ENCODE data around the gene ASPA. TPM values are rescaled to one million over a fixed set of nuclear protein-coding genes. Genes with fewer than 3 reads are reported as not detected.

Gene ASPA
- total and polyA plus RNA-seq, 12 donors, result 0.26 to 2.9 (median 1.5) TPM

GRCh38 chr17:3501344-3501743, 25.5 kb downstream of the ASPA start:
- intact Hi-C loops (cut with DNase I), result no loop called here
- Histone ChIP-seq H3K27me3 (no peaks in the 10 kb centered on the region), H3K36me3 (no peaks in the 10 kb centered on the region), H3K4me1 (no peaks in the 10 kb centered on the region), H3K9me3 (peaks cover 0 to 11% (median 0%) of the 10 kb centered on the region in 11 donors), H3K27ac (no peak overlapping the region), H3K4me3 (no peak overlapping the region)
- TF ChIP-seq CTCF (IDR thresholded peaks at IDR 0.05), result no peak
- ATAC-seq (no peak), DNase-seq (no peak)
- WGBS, 2 donors, result 75 to 79% methylated on average over 5 of the region's 5 CpGs

GRCh38 chr17:3502466-3502865, 26.7 kb downstream of the ASPA start:
- intact Hi-C loops (cut with DNase I), result no loop called here
- Histone ChIP-seq H3K9me3 (peaks cover 0 to 11% (median 0%) of the 10 kb centered on the region in 11 donors), H3K27me3 (no peaks in the 10 kb centered on the region), H3K4me1 (no peaks in the 10 kb centered on the region), H3K27ac (no peak overlapping the region), H3K4me3 (no peak overlapping the region), H3K36me3 (no peaks in the 10 kb centered on the region)
- WGBS, 2 donors, result 68 to 77% methylated on average over 5 of the region's 5 CpGs
- DNase-seq (no peak), ATAC-seq (peak in 1 of 8 donors; percentile 37)
- TF ChIP-seq CTCF (IDR thresholded peaks at IDR 0.05), result no peak

- intact Hi-C loops (cut with DNase I), result no loop called here
- H3K36me3 ChIP-seq, result no peaks in the 10 kb centered on the region
- ATAC-seq (no peak), DNase-seq (no peak)
- H3K27ac ChIP-seq, result no peak overlapping the region
- H3K4me1 ChIP-seq, result no peaks in the 10 kb centered on the region
- no peak for TF ChIP-seq CTCF (IDR thresholded peaks at IDR 0.05)
- no peaks in the 10 kb centered on the region for H3K27me3 ChIP-seq
- H3K4me3 ChIP-seq, result no peak overlapping the region
- H3K9me3 ChIP-seq, result peaks cover 0 to 11% (median 0%) of the 10 kb centered on the region in 11 donors
- 53 to 61% methylated on average over 1 of the region's 1 CpG for WGBS, 2 donors
Measured at GRCh38 chr17:3503285-3503684, 27.5 kb downstream of the ASPA start.

- WGBS, 2 donors, result 88 to 90% methylated on average over 7 of the region's 7 CpGs
- Histone ChIP-seq H3K4me3 (no peak overlapping the region), H3K36me3 (no peaks in the 10 kb centered on the region), H3K9me3 (peaks cover 0 to 11% (median 0%) of the 10 kb centered on the region in 11 donors), H3K27me3 (no peaks in the 10 kb centered on the region), H3K27ac (no peak overlapping the region), H3K4me1 (no peaks in the 10 kb centered on the region)
- ATAC-seq (no peak), DNase-seq (no peak)
- intact Hi-C loops (cut with DNase I), result no loop called here
- TF ChIP-seq CTCF (IDR thresholded peaks at IDR 0.05), result no peak
Measured at GRCh38 chr17:3505008-3505407, 29.2 kb downstream of the ASPA start.
